ENCODE measurements around the gene TMEM63A.
"Not testable (repeated sequence)": the region's sequence is repeated elsewhere in the genome, so short reads cannot be mapped to it uniquely, and the experiment has no call there.

Gene TMEM63A

DNA sequence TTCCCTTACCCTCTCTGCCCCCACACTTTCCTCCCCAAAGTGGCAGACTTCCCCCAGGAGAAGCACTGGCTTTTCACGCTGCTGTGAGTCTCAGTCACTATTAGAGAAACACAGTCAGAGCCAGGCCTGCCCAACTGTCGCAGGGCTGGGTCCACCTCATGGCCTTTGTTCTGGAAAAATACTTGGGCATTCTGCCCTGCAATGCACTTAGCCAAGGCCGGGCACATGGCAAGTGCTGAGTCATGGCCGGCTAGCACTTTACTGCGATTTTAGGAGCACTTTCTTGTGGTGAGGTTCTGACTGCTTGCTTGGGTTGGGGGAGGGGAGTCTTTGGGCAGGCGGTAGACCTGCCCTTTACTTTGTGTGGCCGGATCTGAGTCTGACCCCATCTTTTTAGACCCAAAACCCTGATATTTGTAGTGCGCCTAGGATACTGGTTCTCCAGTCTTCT lies 64.5 kb downstream of the TMEM63A start:
- TF ChIP-seq, protein P1, sequence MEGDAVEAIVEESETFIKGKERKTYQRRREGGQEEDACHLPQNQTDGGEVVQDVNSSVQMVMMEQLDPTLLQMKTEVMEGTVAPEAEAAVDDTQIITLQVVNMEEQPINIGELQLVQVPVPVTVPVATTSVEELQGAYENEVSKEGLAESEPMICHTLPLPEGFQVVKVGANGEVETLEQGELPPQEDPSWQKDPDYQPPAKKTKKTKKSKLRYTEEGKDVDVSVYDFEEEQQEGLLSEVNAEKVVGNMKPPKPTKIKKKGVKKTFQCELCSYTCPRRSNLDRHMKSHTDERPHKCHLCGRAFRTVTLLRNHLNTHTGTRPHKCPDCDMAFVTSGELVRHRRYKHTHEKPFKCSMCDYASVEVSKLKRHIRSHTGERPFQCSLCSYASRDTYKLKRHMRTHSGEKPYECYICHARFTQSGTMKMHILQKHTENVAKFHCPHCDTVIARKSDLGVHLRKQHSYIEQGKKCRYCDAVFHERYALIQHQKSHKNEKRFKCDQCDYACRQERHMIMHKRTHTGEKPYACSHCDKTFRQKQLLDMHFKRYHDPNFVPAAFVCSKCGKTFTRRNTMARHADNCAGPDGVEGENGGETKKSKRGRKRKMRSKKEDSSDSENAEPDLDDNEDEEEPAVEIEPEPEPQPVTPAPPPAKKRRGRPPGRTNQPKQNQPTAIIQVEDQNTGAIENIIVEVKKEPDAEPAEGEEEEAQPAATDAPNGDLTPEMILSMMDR (IDR thresholded peaks at IDR 0.05; ENCODE audit: low read length): no peak
- no peak for TF ChIP-seq EZH2 (IDR thresholded peaks at IDR 0.05; ENCODE audit: borderline replicate concordance, low read length)
- no peaks in the 10 kb centered on the region for H3K79me2 ChIP-seq (ENCODE audit: insufficient read depth, low read length)
- no peaks in the 10 kb centered on the region for H3K27me3 ChIP-seq (ENCODE audit: insufficient read depth, low read length)
- H3K4me3 ChIP-seq (ENCODE audit: low read depth, low read length, poor library complexity, severe bottlenecking): no peak overlapping the region
- no peaks in the 10 kb centered on the region for H3K4me1 ChIP-seq (ENCODE audit: insufficient read depth, low read length, severe bottlenecking)
- H3K4me2 ChIP-seq (ENCODE audit: low read length): no peak overlapping the region
- no peak overlapping the region for H3K9ac ChIP-seq (ENCODE audit: low read length)
- H3F3A ChIP-seq (ENCODE audit: insufficient read depth, low read length): no peaks in the 10 kb centered on the region
- no peaks in the 10 kb centered on the region for H3K36me3 ChIP-seq (ENCODE audit: insufficient read depth, low read length)
- no peaks in the 10 kb centered on the region for H3K9me3 ChIP-seq (ENCODE audit: low read length)
- H3K9me2 ChIP-seq (ENCODE audit: low read depth, low read length): no peaks in the 10 kb centered on the region
- no peak overlapping the region for H3K27ac ChIP-seq (ENCODE audit: low read depth, low read length, poor library complexity, severe bottlenecking)
- no peaks in the 10 kb centered on the region for H4K20me1 ChIP-seq (ENCODE audit: insufficient read depth, low read length)
- H2AFZ ChIP-seq (ENCODE audit: low read length): no peak overlapping the region

DNA sequence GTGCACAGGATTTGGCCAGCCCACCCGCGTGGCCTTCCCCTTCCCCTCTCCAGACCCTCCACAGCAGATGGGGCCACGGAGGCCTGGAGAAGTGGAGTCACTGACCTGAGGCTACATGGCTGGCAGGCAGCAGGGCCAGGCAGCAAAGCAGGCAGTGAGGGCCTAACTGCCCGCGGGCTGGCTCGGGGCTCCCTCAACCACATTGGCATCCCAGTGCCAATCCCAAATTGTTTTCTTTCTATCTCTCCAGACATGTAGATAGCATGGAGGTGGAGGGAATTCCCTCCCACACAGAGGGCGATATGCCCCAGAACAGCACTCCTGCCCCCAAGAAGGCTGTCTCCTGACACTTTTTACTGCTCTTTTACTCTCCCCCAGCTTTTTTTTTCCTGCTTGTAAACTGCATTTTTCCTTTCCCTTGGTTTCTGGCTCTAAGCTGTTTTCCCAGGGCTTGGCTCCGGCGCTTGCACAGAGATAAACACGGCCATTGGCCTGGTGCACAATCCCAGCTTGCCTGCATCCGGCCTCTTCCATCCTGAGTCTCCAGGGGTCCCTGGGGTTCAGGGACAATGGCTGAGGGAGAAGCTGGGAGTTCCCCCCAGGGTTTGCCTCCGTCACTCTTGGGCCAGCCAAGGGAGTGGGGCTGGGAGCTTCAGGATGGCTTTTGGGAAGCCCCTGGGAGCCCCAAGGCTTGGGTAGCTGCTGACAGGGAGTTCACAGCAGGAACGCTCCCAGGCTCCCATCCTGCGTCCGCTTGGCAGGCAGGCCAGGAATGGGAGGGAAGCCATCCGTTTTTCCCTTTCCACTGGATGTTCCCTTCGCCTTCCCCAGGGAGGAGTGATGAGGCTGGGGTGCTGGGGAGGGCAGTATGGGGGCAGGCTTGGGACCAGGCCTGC lies 65.3 kb downstream of the TMEM63A start:
- Histone ChIP-seq H3K4me1 (ENCODE audit: insufficient read depth, low read length, severe bottlenecking) (no peaks in the 10 kb centered on the region), H3K27ac (ENCODE audit: low read depth, low read length, poor library complexity, severe bottlenecking) (no peak overlapping the region), H3K4me3 (ENCODE audit: low read depth, low read length, poor library complexity, severe bottlenecking) (no peak overlapping the region), H3K27me3 (ENCODE audit: insufficient read depth, low read length) (no peaks in the 10 kb centered on the region), H3F3A (ENCODE audit: insufficient read depth, low read length) (no peaks in the 10 kb centered on the region), H3K9me3 (ENCODE audit: low read length) (no peaks in the 10 kb centered on the region), H3K4me2 (ENCODE audit: low read length) (no peak overlapping the region), H2AFZ (ENCODE audit: low read length) (no peak overlapping the region), H3K36me3 (ENCODE audit: insufficient read depth, low read length) (no peaks in the 10 kb centered on the region), H3K9ac (ENCODE audit: low read length) (no peak overlapping the region), H4K20me1 (ENCODE audit: insufficient read depth, low read length) (no peaks in the 10 kb centered on the region), H3K79me2 (ENCODE audit: insufficient read depth, low read length) (no peaks in the 10 kb centered on the region), H3K9me2 (ENCODE audit: low read depth, low read length) (no peaks in the 10 kb centered on the region)
- TF ChIP-seq EZH2 (IDR thresholded peaks at IDR 0.05; ENCODE audit: borderline replicate concordance, low read length): no peak
- TF ChIP-seq, protein P1 (IDR thresholded peaks at IDR 0.05; ENCODE audit: low read length): no peak

DNA sequence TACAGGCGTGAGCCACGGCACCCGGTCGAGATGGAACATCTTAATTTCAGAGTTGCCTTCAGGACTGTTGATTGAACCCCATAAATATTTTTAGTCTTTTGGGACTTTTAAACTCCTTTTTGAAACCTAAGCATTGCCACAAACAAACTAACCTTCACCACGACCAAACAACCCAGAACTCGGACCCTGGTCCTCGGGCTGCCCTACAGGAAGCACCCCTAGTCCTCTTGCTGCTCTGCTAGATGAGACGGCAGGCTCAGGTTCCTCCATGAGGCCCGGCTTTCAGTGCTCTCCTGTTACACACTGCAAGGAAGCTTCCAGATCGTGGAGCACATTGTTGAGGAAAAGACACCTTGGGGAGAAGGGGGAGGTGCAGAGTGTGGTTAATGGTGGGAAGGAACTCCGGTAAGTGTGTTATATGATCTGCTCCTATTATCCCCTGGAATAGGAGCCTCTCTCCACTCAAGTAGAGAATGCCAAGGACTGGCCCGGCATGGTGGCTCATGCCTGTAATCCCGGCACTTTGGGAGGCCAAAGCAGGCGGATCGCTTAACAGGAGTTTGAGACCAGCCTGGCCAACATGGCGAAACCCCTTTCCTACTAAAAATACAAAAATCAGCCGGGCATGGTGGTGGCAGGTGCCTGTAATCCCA lies 66.5 kb downstream of the TMEM63A start:
- Histone ChIP-seq H3K9ac (ENCODE audit: low read length) (no peak overlapping the region), H3K9me2 (ENCODE audit: low read depth, low read length) (no peaks in the 10 kb centered on the region), H3K4me3 (ENCODE audit: low read depth, low read length, poor library complexity, severe bottlenecking) (no peak overlapping the region), H3K79me2 (ENCODE audit: insufficient read depth, low read length) (no peaks in the 10 kb centered on the region), H2AFZ (ENCODE audit: low read length) (no peak overlapping the region), H3F3A (ENCODE audit: insufficient read depth, low read length) (no peaks in the 10 kb centered on the region), H3K36me3 (ENCODE audit: insufficient read depth, low read length) (no peaks in the 10 kb centered on the region), H3K4me2 (ENCODE audit: low read length) (no peak overlapping the region), H3K9me3 (ENCODE audit: low read length) (no peaks in the 10 kb centered on the region), H4K20me1 (ENCODE audit: insufficient read depth, low read length) (no peaks in the 10 kb centered on the region), H3K27ac (ENCODE audit: low read depth, low read length, poor library complexity, severe bottlenecking) (no peak overlapping the region), H3K27me3 (ENCODE audit: insufficient read depth, low read length) (no peaks in the 10 kb centered on the region), H3K4me1 (ENCODE audit: insufficient read depth, low read length, severe bottlenecking) (no peaks in the 10 kb centered on the region)
- TF ChIP-seq, protein P1 (IDR thresholded peaks at IDR 0.05; ENCODE audit: low read length): no peak
- TF ChIP-seq EZH2 (IDR thresholded peaks at IDR 0.05; ENCODE audit: borderline replicate concordance, low read length): no peak

DNA sequence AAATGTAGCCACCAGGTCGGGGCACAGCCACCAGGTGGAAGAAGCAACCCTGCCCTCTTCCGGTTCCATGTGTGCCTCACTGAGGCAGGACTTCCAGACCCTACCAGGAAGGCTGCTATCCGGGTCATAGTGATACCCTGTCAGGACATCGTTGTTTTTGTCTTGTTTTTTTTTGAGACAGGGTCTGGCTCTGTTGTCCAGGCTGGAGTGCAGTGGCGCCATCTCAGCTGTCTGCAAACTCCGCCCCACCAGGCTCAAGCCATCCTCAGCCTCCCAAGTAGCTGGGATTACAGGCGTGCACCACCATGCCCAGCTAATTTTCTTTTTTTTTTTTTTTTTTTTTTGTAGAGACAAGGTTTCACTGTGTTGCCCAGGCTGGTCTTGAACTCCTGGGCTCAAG lies 67.1 kb downstream of the TMEM63A start:
- H3K9me2 ChIP-seq (ENCODE audit: low read depth, low read length); H3K9ac ChIP-seq (ENCODE audit: low read length); H3K4me3 ChIP-seq (ENCODE audit: low read depth, low read length, poor library complexity, severe bottlenecking); H3K27ac ChIP-seq (ENCODE audit: low read depth, low read length, poor library complexity, severe bottlenecking); H3K79me2 ChIP-seq (ENCODE audit: insufficient read depth, low read length); H3K27me3 ChIP-seq (ENCODE audit: insufficient read depth, low read length); H3K4me2 ChIP-seq (ENCODE audit: low read length); H3K9me3 ChIP-seq (ENCODE audit: low read length); H4K20me1 ChIP-seq (ENCODE audit: insufficient read depth, low read length); H3K4me1 ChIP-seq (ENCODE audit: insufficient read depth, low read length, severe bottlenecking); H2AFZ ChIP-seq (ENCODE audit: low read length); H3F3A ChIP-seq (ENCODE audit: insufficient read depth, low read length); H3K36me3 ChIP-seq (ENCODE audit: insufficient read depth, low read length): not testable (repeated sequence)

Measured in OCI-LY1 (cell line).